CD14-positive monocyte (primary cell): ENCODE data around the gene CD3E. TPM values are rescaled to one million over a fixed set of nuclear protein-coding genes. Genes with fewer than 3 reads are reported as not detected.
A peak's percentile ranks its signal among the peaks of the same experiment; 100 is the strongest.

ENCODE experiments used
- DNase-seq, 3 donors: peaks; one replicate each; pipeline ENCODE4 v3.0.0-alpha.2; 2011 to 2022
- H2AFZ ChIP-seq: 2 replicates; pipeline ENCODE4 v1.6.0; 2012; ENCODE audit warnings: mild to moderate bottlenecking, low read depth, low read length, inconsistent platforms; ENCODE audit not compliant: insufficient read depth, poor library complexity, severe bottlenecking
- H3K27ac ChIP-seq, 2 donors: 1 replicate in 1 of 2; 2 replicates in 1 of 2; pipeline ENCODE4 v1.5.1; 2012 to 2013; ENCODE audit warnings: low read length in 2 of 2, control low read depth in 1 of 2, inconsistent platforms in 1 of 2, low read depth in 1 of 2, mild to moderate bottlenecking in 1 of 2
- H3K27me3 ChIP-seq, 2 donors: one replicate each; pipeline versions ENCODE4 v1.6.0 to v1.6.1; 2011 to 2013; ENCODE audit warnings: low read length in 2 of 2; ENCODE audit not compliant: control insufficient read depth in 2 of 2, insufficient read depth in 2 of 2
- H3K36me3 ChIP-seq, 2 donors: replicated peaks in 1 of 2; 1 replicate in 1 of 2; 2 replicates in 1 of 2; pipeline versions ENCODE4 v1.5.1 to v1.6.1; 2012 to 2013; ENCODE audit warnings: low read length in 2 of 2, control low read depth in 1 of 2, inconsistent platforms in 1 of 2, mild to moderate bottlenecking in 1 of 2; ENCODE audit not compliant: insufficient read depth in 2 of 2, control insufficient read depth in 1 of 2
- H3K4me1 ChIP-seq, 2 donors: 1 replicate in 1 of 2; 2 replicates in 1 of 2; pipeline versions ENCODE4 v1.5.1 to v1.6.1; 2012 to 2013; ENCODE audit warnings: low read length in 2 of 2, control low read depth in 1 of 2, inconsistent platforms in 1 of 2, mild to moderate bottlenecking in 1 of 2, moderate library complexity in 1 of 2; ENCODE audit not compliant: insufficient read depth in 2 of 2, control insufficient read depth in 1 of 2
- H3K4me2 ChIP-seq: replicated peaks from 2 replicates; pipeline ENCODE3; 2012; ENCODE audit warnings: low read length, moderate library complexity, mild to moderate bottlenecking; ENCODE audit not compliant: poor library complexity, severe bottlenecking; ENCODE audit errors: extremely low read depth
- H3K4me3 ChIP-seq, 3 experiments: fragments of 200-600 bp in 1 of 3; sonication (generic) in 1 of 3; replicated peaks in 1 of 3; 1 replicate in 2 of 3; 2 replicates in 1 of 3; pipeline ENCODE4 v1.5.1; 2011 to 2013; ENCODE audit warnings: low read length in 3 of 3, mild to moderate bottlenecking in 3 of 3, control low read depth in 2 of 3, low read depth in 2 of 3, inconsistent platforms in 1 of 3, moderate library complexity in 1 of 3
- H3K79me2 ChIP-seq: 2 replicates; pipeline ENCODE4 v1.6.0; 2012; ENCODE audit warnings: mild to moderate bottlenecking, control low read depth, inconsistent platforms, low read length, moderate library complexity; ENCODE audit not compliant: insufficient read depth
- H3K9ac ChIP-seq: 2 replicates; pipeline ENCODE4 v1.6.0; 2017; ENCODE audit warnings: low read length, mild to moderate bottlenecking; ENCODE audit not compliant: insufficient read depth, poor library complexity, severe bottlenecking
- H3K9me3 ChIP-seq, 2 donors: replicated peaks in 1 of 2; 1 replicate in 1 of 2; 2 replicates in 1 of 2; pipeline versions ENCODE4 v1.5.1 to v1.6.1; 2012 to 2013; ENCODE audit warnings: low read length in 2 of 2, control low read depth in 1 of 2; ENCODE audit not compliant: control insufficient read depth in 1 of 2, insufficient read depth in 1 of 2
- H4K20me1 ChIP-seq: 2 replicates; pipeline ENCODE4 v1.6.0; 2012; ENCODE audit warnings: mild to moderate bottlenecking, low read length, control low read depth, moderate library complexity; ENCODE audit not compliant: insufficient read depth
- H3K27ac Mint-ChIP-seq, 7 donors: one replicate each; pipeline ENCODE4 v1.8.0; 2020; ENCODE audit warnings: mild to moderate bottlenecking in 7 of 7, mixed read lengths in 7 of 7, moderate library complexity in 6 of 7, inconsistent platforms in 2 of 7
- H3K27me3 Mint-ChIP-seq, 3 donors: one replicate each; pipeline ENCODE4 v1.8.0; 2021 to 2022; ENCODE audit warnings: low read depth in 3 of 3, mild to moderate bottlenecking in 3 of 3, mixed read lengths in 3 of 3, moderate library complexity in 3 of 3, inconsistent platforms in 1 of 3
- H3K36me3 Mint-ChIP-seq, 2 donors: one replicate each; pipeline ENCODE4 v1.8.0; 2020; ENCODE audit warnings: mixed read lengths in 2 of 2, inconsistent platforms in 1 of 2, mild to moderate bottlenecking in 1 of 2
- H3K4me1 Mint-ChIP-seq: one replicate; pipeline ENCODE4 v1.8.0; 2020; ENCODE audit warnings: mild to moderate bottlenecking, mixed read lengths
- H3K4me3 Mint-ChIP-seq, 2 donors: one replicate each; pipeline ENCODE4 v1.8.0; 2020; ENCODE audit warnings: mild to moderate bottlenecking in 2 of 2, mixed read lengths in 2 of 2, moderate library complexity in 1 of 2
- H3K9me3 Mint-ChIP-seq, 7 donors: one replicate each; pipeline ENCODE4 v1.8.0; 2020 to 2022; ENCODE audit warnings: mixed read lengths in 7 of 7, mild to moderate bottlenecking in 6 of 7, moderate library complexity in 6 of 7, inconsistent platforms in 2 of 7
- CTCF ChIP-seq: fragments of 200-600 bp; IDR thresholded peaks from one replicate; pipeline ENCODE4 v1.8.0; 2022; ENCODE audit warnings: antibody characterized with exemption, mild to moderate bottlenecking
- WGBS: methylation state at CpG from one replicate; pipeline ENCODE4 v1.1.5; 2013; ENCODE audit warnings: missing lambda C conversion rate; ENCODE audit not compliant: insufficient coverage; 5-methylcytosine and 5-hydroxymethylcytosine counted together
- intact Hi-C, 2 donors: fragments of 100-400 bp; cut with micrococcal nuclease; formaldehyde crosslinking; loops; one replicate each; pipeline versions ENCODE4 v1.15.0 to v1.15.1; 2023
- polyA plus RNA-seq, 3 donors: library from polyadenylated mRNA; depleted of rRNA in 1 of 3; unstranded in 2 of 3; stranded (reverse) in 1 of 3; fragments of 300-500 nt in 2 of 3; fragments of >200 nt in 1 of 3; fragmentation: Illumina TruSeq in 2 of 3; gene quantifications; 1 replicate in 2 of 3; 2 replicates in 1 of 3; pipeline ENCODE4 v1.2.3, GENCODE V29; 2012 to 2021

The CD3E gene
- polyA plus RNA-seq, 3 donors = 0.12 to 1.6 (median 1.5) TPM

DNA sequence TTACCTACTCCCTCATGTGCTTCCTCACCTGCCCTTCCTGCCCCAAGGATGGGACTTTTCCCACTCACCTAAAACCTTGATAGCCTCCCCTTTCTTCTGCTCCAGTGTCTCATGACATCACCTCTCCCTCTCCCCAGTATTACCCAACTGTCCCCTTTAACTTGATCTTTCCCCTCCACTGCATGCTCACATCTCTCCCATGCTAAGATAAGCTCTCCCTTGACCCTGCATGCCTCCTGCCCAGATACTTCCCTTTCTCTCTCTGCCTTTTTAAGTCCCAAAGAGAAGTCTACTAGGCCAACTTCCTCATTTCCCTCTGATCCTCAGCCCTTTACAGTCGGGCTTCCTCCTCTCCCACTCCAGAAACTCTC is 14.8 kb downstream of the CD3E start:
- 0% methylated on average over 1 of the region's 1 CpG for WGBS
- Histone ChIP-seq H3K4me3 (peak overlapping the region in 1 of 3 experiments; percentile 47), H2AFZ (no peak overlapping the region), H3K4me2 (peak overlapping the region; percentile 53), H3K27me3 (no peaks in the 10 kb centered on the region), H4K20me1 (no peaks in the 10 kb centered on the region), H3K27ac (peak overlapping the region; percentile 65 to 68), H3K4me1 (peaks cover 62 to 75% of the 10 kb centered on the region in 2 donors), H3K9ac (no peak overlapping the region), H3K79me2 (no peaks in the 10 kb centered on the region), H3K9me3 (no peaks in the 10 kb centered on the region), H3K36me3 (no peaks in the 10 kb centered on the region)
- Mint-ChIP-seq H3K9me3 (peaks cover 0 to 4% (median 0%) of the 10 kb centered on the region in 7 donors), H3K4me1 (peaks cover 67% of the 10 kb centered on the region), H3K36me3 (no peaks in the 10 kb centered on the region), H3K4me3 (peak overlapping the region; percentile 8 to 67), H3K27ac (peak overlapping the region; percentile 58 to 91 (median 85)), H3K27me3 (peaks cover 0 to 4% (median 0%) of the 10 kb centered on the region in 3 donors)
- peak; percentile 66 to 82 (median 79) for DNase-seq
- no peak for TF ChIP-seq CTCF
- intact Hi-C loops = no loop called here

GRCh38 chr11:118320515-118320914 is 16.0 kb downstream of the CD3E start:
- Histone ChIP-seq H3K79me2 (no peaks in the 10 kb centered on the region), H3K27me3 (no peaks in the 10 kb centered on the region), H2AFZ (no peak overlapping the region), H3K4me2 (no peak overlapping the region), H3K4me3 (no peak overlapping the region), H4K20me1 (no peaks in the 10 kb centered on the region), H3K36me3 (no peaks in the 10 kb centered on the region), H3K9ac (no peak overlapping the region), H3K27ac (no peak overlapping the region), H3K4me1 (peaks cover 57 to 68% of the 10 kb centered on the region in 2 donors), H3K9me3 (no peaks in the 10 kb centered on the region)
- Mint-ChIP-seq H3K27me3 (peaks cover 0 to 2% (median 2%) of the 10 kb centered on the region in 3 donors), H3K4me3 (peak overlapping the region in 1 of 2 donors; percentile 10), H3K36me3 (no peaks in the 10 kb centered on the region), H3K4me1 (peaks cover 62% of the 10 kb centered on the region), H3K27ac (peak overlapping the region in 1 of 7 donors; percentile 54), H3K9me3 (peaks cover 0 to 4% (median 0%) of the 10 kb centered on the region in 7 donors)
- DNase-seq = no peak
- no peak for TF ChIP-seq CTCF
- intact Hi-C loops = no loop called here
- 79% methylated on average over 2 of the region's 3 CpGs for WGBS
